HTERT RPE-1 (cell line): ENCODE data around the gene RNF182.
"Not testable (repeated sequence)": the region's sequence is repeated elsewhere in the genome, so short reads cannot be mapped to it uniquely, and the experiment has no call there.

Experiments
- in situ Hi-C: fragments of 300-500 bp; cut with MboI; formaldehyde crosslinking; loops from 4 replicates; pipeline ENCODE4 v1.14.3; 2020; ENCODE audit warnings: low sequenced_read_pairs

RNF182 gene

GRCh38 chr6:13916230-13916944, 8.4 kb upstream of the RNF182 start:
- in situ Hi-C loops, result no loop called here

GRCh38 chr6:13917141-13917540, 7.6 kb upstream of the RNF182 start:
- in situ Hi-C loops, result no loop called here

GRCh38 chr6:13918686-13919250, 6.0 kb upstream of the RNF182 start:
- in situ Hi-C loops, result no loop called here

GRCh38 chr6:13919861-13920260, 4.9 kb upstream of the RNF182 start:
- in situ Hi-C loops, result no loop called here

- in situ Hi-C loops, result no loop called here
These were observed 4.2 kb upstream of the RNF182 start for GRCh38 chr6:13920552-13920951.

GRCh38 chr6:13922750-13923149, 2.0 kb upstream of the RNF182 start:
- in situ Hi-C loops, result no loop called here

- in situ Hi-C loops, result no loop called here
These were observed 1.1 kb upstream of the RNF182 start for GRCh38 chr6:13923527-13924145.

- in situ Hi-C loops, result no loop called here
These were observed 405 bp upstream of the RNF182 start for GRCh38 chr6:13924146-13924948.

- in situ Hi-C loops, result no loop called here
These were observed 1.6 kb downstream of the RNF182 start for GRCh38 chr6:13926378-13926777.

GRCh38 chr6:13927203-13927602, 2.5 kb downstream of the RNF182 start:
- in situ Hi-C loops, result no loop called here

- in situ Hi-C loops, result no loop called here
These were observed 4.4 kb downstream of the RNF182 start for GRCh38 chr6:13929196-13929595.

- in situ Hi-C loops, result no loop called here
These were observed 7.1 kb downstream of the RNF182 start for GRCh38 chr6:13931797-13932402.

GRCh38 chr6:13932785-13933184, 8.0 kb downstream of the RNF182 start:
- in situ Hi-C loops, result no loop called here

GRCh38 chr6:13934721-13935120, 10.0 kb downstream of the RNF182 start:
- in situ Hi-C loops, result no loop called here

GRCh38 chr6:13935190-13935880, 10.6 kb downstream of the RNF182 start:
- in situ Hi-C loops, result no loop called here

GRCh38 chr6:13935881-13936261, 11.1 kb downstream of the RNF182 start:
- in situ Hi-C loops, result not testable (repeated sequence)

GRCh38 chr6:13941902-13942301, 17.1 kb downstream of the RNF182 start:
- in situ Hi-C loops, result no loop called here

- in situ Hi-C loops, result no loop called here
These were observed 19.2 kb downstream of the RNF182 start for GRCh38 chr6:13943943-13944342.

- in situ Hi-C loops, result no loop called here
These were observed 21.8 kb downstream of the RNF182 start for GRCh38 chr6:13946506-13946905.

- in situ Hi-C loops, result no loop called here
These were observed 22.9 kb downstream of the RNF182 start for GRCh38 chr6:13947611-13948178.
